Stimulated activated CD8-positive, alpha-beta memory T cell treated with anti-CD3 and anti-CD28 coated beads, Interleukin-7, amount 100 ng/mL, for 48 hours (primary cell): ENCODE data around the gene RERE.
"Not testable (repeated sequence)": the region's sequence is repeated elsewhere in the genome, so short reads cannot be mapped to it uniquely, and the experiment has no call there.

Experiments
- DNase-seq, 2 donors: peaks; one replicate each; pipeline ENCODE4 v3.0.0-alpha.2; 2020; ENCODE audit warnings: low read depth in 1 of 2; ENCODE audit errors: extremely low read depth in 1 of 2

The RERE gene

DNA sequence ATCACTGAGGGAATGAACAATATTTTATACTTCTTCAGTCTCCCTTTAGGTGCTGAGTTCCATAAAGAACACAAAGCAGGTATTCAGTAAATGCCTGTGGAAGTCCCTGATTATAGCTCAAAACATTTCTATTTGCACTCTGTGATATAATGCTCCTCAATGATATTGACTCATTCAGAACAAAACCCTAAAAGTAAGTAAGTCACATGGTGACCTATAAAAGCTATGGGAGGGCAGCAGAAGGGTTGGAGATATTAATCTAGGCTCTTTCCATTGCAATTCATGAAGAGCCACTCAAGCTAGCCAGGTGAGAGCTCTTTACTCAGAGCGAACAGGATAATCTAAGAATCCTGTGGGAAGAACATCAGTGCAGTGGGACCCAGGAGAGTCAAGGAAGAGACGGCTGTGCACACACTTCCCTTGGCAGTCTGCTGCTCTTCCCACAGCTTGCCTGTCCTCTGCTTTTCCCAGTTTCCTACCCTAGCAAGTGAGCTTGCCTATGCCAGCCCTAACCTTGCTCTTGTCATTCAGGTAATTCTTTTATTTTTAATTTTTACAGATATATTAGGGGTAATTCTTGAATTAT lies 197.4 kb downstream of the RERE start:
- DNase-seq, result not testable (repeated sequence)

DNA sequence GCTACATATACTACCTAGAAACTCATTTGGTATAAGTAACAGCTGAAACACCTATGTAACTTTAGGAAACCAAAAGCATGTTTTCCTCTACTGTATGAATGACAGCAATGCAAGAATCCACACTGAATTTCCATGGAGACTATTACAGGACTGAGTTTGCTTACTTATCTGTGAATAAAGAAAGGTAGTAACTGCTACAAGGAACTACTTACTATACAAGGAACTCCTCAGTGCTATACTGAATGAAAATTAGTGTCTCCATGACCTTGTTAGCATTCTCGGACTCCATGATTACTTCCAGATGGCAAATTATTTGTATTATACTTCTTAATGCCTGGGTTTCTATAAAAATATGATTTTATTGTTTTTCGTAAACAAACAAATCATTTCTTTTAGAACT lies 198.0 kb downstream of the RERE start:
- DNase-seq, result not testable (repeated sequence)

DNA sequence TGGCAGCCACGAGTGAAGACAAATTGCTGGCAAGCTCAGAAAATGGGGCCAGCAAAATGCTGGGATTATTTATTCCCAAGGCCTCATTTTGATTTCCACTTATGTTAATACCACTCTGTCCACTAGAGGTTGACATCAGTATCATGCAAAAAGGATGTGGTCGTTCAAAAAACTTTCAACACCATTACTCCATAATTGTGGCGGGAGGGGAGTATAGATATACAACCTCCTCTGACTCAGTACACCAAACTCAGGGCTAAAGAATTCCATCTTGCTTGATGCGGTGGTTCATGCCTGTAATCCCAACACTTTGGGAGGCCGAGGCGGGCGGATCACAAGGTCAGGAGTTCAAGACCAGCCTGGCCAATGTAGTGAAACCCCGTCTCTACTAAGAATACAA lies 200.6 kb downstream of the RERE start:
- not testable (repeated sequence) for DNase-seq

DNA sequence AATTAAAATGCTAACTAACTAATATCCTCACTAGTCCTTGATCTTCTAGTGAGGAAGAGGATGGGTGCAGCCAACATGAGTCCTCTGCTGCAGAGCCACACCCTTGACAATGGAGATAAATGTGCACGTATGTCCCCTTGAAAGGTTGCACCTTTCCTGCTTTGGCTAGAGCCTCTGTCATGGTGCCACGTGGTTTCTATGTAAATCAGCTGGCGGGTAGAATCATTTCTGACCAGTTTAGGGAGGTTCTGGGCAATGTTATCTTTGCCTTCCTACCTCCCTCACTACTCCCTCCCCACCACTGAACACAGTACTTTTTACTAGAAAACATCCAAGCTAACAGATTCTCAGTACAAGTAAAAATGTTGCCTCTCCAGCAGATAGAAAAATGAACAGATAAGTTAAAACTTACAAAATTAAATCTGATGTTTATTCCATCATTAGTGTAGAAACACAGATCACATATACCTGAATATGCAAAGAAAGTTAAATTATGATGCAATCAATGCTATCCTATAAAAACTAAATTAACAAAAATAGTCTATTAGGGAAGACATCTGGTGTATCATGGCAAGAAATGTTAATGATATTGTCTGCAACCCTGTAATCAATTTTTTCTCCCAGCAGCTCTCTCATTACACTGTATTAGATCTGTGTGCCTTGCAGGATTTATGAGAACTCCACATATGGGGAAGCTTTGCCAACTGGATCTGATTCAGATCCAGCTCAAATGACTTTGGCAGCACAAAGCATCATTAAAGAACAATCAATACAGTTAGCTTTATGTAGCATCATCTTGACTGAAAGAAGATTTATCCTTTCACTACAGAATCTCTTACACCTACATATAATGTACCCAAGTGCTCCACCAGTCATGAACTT lies 205.6 kb downstream of the RERE start:
- not testable (repeated sequence) for DNase-seq

DNA sequence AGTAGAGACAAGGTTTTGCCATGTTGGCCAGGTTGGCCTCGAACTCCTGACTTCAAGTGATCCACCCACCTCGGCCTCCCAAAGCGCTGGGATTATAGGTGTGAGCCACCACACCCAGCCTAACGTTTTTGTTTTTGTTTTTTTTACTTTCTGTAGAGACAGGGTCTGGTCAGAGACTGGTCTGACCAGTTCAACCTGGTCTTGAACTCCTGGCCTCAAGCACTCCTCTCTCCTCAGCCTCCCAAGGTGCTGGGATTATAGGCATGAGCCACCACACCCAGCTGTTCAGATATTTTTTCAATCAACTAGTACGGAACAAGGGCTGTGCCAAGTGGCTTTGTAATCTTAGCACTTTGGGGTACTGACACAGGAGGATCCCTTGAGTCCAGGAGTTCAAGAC lies 209.5 kb downstream of the RERE start:
- DNase-seq, result no peak

DNA sequence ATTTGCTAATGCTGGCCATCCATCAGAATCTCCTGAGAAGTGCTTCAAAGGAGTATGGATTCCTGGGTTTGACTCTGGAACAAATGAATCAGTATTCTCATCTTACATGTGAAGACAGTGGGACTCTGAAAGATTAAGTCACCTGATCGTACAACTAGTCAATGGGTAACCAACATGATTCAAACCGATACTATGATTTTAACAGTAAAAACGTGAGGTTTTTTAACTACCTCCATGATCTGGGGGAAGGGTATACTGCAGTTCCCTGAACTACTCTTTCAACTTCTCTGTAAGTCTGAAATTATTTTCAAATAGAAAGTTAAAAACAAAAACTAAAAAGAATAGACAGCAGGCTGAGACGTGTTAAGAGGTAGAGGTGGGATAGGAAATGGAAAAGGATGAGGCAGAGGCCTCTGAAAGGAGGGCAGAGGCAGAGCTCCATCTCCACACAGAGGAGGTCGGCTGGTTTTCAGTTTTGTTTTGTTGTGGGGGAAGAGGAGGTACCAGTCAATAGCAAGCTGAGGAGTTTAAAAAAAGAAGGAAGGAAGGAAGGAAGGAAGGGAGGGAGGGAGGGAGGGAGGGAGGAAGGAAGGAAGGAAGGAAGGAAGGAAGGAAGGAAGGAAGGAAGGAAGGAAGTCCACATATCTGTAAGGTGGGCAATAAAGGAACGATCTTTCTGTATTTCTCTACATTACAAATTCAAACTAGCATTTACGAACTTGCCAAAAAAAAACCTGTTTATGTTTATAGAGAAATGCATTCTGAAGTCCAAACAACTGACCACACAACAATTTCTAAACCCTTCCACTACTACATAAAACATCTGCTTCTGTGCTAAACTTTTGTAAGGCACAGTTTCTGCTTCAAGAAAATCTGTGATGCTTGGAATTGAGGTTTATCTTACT lies 213.1 kb downstream of the RERE start:
- DNase-seq, result peak in 1 of 2 donors; percentile 33

DNA sequence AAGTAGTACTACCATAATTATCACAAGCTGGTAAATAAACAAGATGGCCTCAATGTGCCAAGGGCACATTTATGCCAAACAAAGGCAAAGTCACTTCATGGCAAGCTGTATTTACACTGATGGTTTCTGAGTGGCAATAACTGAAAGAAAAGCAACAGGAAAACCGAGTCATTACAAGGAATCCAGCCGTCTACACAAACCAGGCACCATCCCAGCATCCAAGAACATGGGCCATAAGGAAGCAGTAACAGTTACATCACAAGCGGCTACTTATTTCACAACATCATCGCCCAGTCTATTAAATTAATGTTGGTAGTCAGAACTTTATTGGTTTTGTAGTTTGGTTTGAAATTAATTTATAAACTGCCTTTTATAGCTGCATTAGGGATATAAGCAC lies 214.2 kb downstream of the RERE start:
- DNase-seq, result no peak

DNA sequence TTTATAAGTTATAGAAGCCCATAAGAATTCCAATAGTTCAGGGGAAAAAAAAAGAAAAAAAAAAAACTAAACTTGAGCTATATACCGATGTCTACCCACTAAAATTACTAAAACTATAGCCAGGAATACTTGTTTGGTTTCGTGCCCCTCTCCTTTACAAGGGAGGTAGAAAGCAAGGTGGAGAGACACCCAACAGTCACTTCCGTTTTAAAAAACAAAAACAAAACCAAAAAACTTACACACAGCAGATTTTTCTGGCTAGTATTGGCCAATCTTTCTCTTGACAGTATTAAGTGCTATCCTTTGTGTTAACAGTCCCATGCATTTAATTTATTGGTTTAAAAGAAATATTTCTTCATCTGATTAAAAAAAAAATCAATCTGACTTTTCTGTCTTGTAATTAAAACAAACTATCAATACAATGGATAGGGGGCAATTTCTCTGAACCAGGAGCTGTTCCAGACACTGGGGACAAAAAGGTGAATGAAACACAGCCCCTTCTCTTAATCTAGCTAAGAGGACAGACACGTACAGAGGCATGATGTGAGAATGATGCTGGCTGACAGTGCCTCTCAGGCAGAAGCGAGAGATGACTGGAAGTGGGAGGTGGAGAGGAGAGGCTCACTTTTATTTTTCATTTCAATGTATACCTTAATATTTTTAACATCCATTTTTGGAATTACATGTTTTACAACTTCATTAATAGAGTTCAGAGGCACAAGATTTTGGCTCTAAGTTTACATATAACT lies 214.8 kb downstream of the RERE start:
- peak in 1 of 2 donors; percentile 20 for DNase-seq

DNA sequence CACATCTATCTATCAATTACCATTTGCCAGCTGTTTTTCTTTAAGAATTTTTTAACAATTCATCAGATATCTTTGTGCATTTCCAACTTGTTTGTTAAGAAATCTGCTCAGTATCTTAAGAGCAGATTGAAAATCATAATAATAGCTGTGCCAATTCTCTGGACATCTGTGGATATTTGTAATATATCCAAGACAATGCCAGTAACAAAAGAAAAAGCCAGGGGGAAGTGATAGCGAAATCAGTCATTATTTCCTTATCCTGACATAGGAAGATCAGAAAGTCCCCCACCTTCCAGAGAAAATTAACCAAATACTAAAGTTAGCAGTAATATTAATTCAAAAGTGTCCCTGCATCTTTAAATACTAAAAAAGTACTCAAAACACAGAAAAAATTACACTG lies 217.1 kb downstream of the RERE start:
- no peak for DNase-seq

DNA sequence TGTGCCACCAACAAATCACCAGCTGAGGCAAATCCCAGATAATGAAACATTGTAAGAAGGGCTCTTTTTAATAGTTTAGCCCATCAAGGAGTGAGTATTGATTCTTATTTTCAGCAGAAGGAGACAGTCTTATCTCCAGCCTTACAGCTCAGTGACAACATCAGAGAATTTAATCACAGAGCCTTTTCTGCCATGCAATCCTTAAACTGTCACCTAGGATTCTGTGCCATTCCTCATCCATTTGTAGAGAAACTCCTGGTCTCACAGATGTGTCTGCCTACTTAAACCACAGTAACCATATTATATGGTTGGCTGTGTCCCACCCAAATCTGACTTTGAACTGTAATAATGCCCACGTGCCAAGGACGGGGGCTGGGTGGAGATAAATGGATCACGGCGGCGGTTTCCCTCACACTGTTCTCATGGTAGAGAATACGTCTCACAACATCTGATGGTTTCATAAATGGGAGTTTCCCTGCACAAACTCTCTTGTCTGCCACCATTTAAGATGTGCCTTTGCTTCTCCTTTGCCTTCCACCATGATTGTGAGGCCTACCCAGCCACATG lies 217.7 kb downstream of the RERE start:
- DNase-seq, result no peak

DNA sequence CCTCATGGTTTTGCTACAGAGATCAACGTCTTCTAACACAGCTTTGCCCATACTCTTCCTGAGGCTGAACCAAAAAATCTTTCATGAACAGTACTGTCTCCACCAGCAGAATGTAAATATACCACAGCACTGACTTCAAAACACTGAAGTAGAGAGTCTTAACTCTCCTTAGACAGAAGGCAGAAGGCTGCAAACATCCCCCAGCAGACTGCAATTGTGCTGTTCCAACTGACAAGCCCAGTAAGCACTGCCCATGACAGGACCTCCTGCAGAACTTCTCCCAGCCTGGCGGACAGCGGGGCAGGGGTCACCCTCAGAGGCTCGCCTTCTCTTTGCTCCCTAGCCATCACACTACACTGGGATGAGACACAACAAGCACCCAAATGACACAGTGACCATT lies 218.7 kb downstream of the RERE start:
- no peak for DNase-seq

DNA sequence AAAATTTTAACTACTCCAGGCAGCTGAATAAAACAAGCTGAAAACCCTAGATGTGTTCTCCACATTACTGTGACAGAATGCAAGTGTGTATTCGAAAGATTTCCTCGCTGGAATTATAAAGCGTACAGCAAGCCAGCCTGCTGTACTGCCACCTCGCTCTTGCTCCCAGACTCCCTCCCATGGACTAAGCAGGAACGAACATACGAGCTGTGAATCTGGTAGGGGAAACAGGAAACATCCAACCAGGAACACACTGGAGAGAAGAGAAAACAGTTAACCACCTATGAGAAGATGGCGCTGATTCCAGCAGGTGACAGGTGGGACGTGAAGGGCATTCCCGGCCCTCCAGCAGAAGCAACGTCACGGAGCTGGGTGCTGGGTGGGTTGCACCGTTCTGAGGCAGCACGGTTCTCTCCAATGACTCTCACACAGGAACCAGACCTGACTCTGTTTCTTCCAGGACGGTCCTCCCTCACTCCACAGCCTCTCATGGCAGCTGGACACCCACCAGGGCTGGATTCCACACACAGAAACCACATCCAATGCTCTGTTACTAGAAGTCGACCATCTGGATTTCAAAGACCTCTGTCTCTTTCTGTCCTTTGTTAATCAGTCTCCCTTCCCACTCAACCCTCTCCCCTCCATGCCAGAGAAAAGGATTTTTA lies 219.2 kb downstream of the RERE start:
- no peak for DNase-seq

DNA sequence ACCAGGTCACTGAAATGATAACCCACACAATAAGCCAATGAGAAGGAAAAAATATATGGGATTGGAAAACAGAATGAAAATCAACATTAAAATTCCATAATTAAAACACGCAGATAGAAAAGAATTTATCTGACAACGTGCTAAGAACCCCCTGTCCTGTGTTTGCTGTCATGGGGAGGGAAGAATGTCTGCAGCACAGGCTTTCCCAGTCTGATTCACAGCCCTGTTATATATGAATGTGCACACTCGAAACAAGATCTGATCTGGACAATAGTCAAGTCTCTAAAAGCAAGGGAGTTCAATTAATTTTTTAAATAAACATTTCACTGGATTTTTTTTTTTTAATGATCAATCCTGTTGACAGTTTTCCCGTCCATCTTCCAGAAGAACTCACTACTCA lies 220.0 kb downstream of the RERE start:
- no peak for DNase-seq

DNA sequence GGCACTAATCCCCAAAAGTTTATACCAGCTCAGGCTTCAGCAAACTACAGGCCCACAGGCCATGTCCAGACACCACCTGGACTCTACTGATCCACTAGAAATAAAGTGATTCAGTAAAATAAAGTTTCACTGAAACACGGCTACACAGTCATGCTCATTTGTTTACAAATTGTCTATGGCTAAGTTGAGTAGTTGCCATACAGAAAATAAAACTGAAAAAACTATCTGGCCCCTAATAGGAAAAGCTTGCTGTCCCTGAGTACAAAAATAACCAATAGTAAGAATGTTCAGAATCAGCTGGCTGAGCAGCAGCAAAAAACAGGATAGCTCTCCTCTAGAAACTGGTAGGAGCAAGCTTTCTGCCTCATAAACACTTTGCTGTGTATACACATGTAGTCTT lies 221.5 kb downstream of the RERE start:
- no peak for DNase-seq

DNA sequence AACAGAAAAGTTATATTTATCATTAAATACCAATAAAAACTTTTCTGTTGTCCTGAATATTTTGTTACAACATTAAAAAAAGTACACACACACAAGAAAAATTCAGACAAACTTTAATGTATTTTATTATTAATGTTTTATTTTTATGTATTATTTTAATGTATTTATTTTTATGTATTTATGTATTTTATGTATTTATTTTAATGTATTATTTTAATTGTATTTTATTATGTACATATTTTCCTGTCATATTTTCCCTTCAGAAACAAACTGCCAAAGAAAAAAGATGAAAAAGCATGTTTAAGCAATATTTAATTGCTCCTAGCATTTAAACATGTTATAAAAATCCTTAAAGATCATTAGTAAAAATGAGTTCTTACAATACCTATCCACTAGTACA lies 222.1 kb downstream of the RERE start:
- no peak for DNase-seq

DNA sequence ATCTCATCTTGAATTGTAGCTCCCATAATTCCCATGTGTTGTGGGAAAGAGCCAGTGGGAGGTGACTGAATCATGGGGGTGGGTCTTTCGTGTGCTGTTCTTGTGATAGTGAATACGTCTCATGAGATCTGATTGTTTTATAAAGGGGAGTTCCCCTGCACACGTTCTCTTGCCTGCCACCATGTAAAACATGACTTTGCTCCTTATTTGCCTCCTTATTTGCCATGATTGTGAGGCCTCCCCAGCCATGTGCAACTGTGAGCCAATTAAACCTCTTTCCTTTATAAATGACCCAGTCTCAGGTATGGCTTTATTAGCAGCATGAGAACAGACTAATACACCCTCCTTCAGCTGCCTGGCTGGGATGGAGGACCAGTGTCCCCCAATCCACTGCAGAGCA lies 224.1 kb downstream of the RERE start:
- DNase-seq, result not testable (repeated sequence)

DNA sequence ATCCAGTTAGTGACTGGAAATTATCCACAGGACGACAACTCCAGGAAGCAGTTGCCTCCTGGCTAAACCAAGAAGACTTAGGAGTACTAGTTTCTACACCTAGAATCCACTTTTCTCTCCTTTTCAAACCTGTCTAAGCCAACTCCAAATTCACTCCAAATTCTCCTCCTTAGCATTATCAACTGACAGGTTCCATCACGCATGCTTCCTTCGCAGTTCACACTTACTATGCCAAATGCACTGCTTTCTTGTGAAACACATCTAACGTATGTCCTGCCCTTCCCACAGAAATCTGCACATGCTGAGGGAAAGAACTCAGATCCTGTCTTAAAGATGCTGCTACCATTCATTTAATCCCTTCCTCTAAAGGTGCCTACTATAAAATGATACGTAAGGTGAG lies 225.9 kb downstream of the RERE start:
- DNase-seq, result no peak

DNA sequence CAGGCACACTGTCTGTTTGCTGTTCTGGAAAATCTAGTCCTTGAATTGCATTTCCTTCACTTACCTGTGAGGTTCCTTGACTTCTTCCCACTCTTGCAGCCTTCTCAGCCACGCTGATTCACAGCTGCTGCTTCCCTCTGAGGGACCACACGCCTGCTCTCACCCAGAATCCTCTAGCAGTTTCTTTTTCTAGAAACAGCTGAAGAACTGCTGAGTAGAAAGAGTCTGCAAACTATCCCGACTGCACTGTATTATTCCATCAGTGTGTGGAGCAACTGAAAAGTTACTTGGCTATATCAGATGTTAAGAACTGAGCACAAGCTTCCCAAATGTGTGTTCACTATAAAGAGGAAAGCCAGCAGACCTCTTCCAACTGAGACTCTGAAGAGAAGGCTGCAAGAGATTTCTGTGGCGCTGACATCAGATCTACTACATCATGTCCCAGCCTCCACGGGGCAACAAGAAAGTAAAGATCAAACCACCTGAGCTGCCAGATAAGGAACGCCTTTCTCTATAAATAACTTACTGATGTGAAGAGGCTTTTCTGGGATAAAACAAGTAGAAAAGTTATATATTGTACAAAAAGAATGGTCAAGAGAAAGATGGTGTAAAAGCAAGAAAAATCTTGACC lies 226.6 kb downstream of the RERE start:
- no peak for DNase-seq

DNA sequence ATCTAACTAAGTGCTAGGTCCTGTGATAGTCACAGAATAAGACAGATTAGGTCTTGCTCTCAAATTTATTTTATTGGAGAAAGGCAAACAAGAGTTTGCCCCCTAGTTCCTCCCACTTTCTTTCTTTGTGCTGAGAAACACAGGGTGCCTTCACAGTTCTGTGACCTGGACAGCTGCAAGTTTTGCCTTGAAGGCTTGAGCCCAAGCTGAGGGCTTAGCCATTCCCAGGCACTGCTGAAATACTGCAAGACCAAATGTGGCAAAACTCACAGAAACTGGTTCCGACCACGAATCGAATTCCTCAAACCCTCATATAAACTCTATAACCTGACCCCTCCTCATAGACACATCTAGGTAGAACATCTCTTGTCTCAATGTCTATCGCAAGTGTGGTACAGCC lies 227.9 kb downstream of the RERE start:
- DNase-seq, result no peak
